Head of caudate nucleus (tissue), 42 donors: Measurements from ENCODE around the gene TMEM62.
A peak's percentile ranks its signal among the peaks of the same experiment; 100 is the strongest.
"Not testable (repeated sequence)": the region's sequence is repeated elsewhere in the genome, so short reads cannot be mapped to it uniquely, and the experiment has no call there.

ENCODE experiments used
- DNase-seq, 42 donors: peaks; one replicate each; pipeline versions ENCODE4 v3.0.0 to v3.0.0-alpha.2; 2020 to 2021; ENCODE audit warnings: mixed read lengths in 7 of 42
- intact Hi-C: fragments of 100-400 bp; cut with DNase I; formaldehyde crosslinking; loops from one replicate; pipeline ENCODE4 v1.15.0; 2022

Gene TMEM62

GRCh38 chr15:43111354-43111753 is 22.0 kb upstream of the TMEM62 start:
- no peak for DNase-seq
- intact Hi-C loops, result no loop called here

- intact Hi-C loops, result no loop called here
- no peak for DNase-seq
Observed at GRCh38 chr15:43118286-43118685, 15.1 kb upstream of the TMEM62 start.

GRCh38 chr15:43118829-43119228 is 14.6 kb upstream of the TMEM62 start:
- intact Hi-C loops, result no loop called here
- no peak for DNase-seq

GRCh38 chr15:43121863-43122262 is 11.5 kb upstream of the TMEM62 start:
- no peak for DNase-seq
- intact Hi-C loops, result no loop called here

GRCh38 chr15:43125100-43125661 is 8.2 kb upstream of the TMEM62 start:
- intact Hi-C loops, result no loop called here
- no peak for DNase-seq

GRCh38 chr15:43126356-43126755 is 7.0 kb upstream of the TMEM62 start:
- intact Hi-C loops, result no loop called here

GRCh38 chr15:43127752-43128151 is 5.6 kb upstream of the TMEM62 start:
- intact Hi-C loops, result no loop called here
- DNase-seq, result no peak

More at GRCh38 chr15:43126356-43126755, 7.0 kb upstream of the TMEM62 start:
- DNase-seq, result no peak

GRCh38 chr15:43128174-43128979 is 5.0 kb upstream of the TMEM62 start:
- DNase-seq, intact Hi-C loops: not testable (repeated sequence)

- intact Hi-C loops, result no loop called here
- DNase-seq, result no peak
Observed at GRCh38 chr15:43128980-43129335, 4.4 kb upstream of the TMEM62 start.

GRCh38 chr15:43132830-43133429 is 456 bp upstream of the TMEM62 start:
- intact Hi-C loops, result no loop called here
- DNase-seq, result peak in 18 of 42 donors; percentile 2 to 49 (median 14)

GRCh38 chr15:43134157-43134635 is 810 bp downstream of the TMEM62 start:
- intact Hi-C loops, result no loop called here
- peak in 7 of 42 donors; percentile 2 to 26 (median 6) for DNase-seq

GRCh38 chr15:43135351-43135750 is 2.0 kb downstream of the TMEM62 start:
- intact Hi-C loops, result no loop called here

GRCh38 chr15:43143203-43143941 is 10.0 kb downstream of the TMEM62 start:
- intact Hi-C loops, result no loop called here
- DNase-seq, result no peak

More at GRCh38 chr15:43135351-43135750, 2.0 kb downstream of the TMEM62 start:
- no peak for DNase-seq

- intact Hi-C loops, result no loop called here
- no peak for DNase-seq
Observed at GRCh38 chr15:43144512-43144911, 11.1 kb downstream of the TMEM62 start.

GRCh38 chr15:43146184-43146583 is 12.8 kb downstream of the TMEM62 start:
- intact Hi-C loops, result no loop called here
- no peak for DNase-seq

- DNase-seq, result no peak
- intact Hi-C loops, result no loop called here
Observed at GRCh38 chr15:43150191-43150929, 17.0 kb downstream of the TMEM62 start.

GRCh38 chr15:43151688-43152087 is 18.3 kb downstream of the TMEM62 start:
- DNase-seq, result no peak
- intact Hi-C loops, result no loop called here

GRCh38 chr15:43153269-43153668 is 19.9 kb downstream of the TMEM62 start:
- no peak for DNase-seq
- intact Hi-C loops, result no loop called here

- no peak for DNase-seq
- intact Hi-C loops, result no loop called here
Observed at GRCh38 chr15:43165801-43166325, 32.5 kb downstream of the TMEM62 start.
